AG09319 (cell line): Measurements from ENCODE around the gene PCDHGA2.

Source experiments
- DNase-seq: peaks from one replicate; pipeline ENCODE4 v3.0.0-alpha.2; 2010; ENCODE audit warnings: low read depth; ENCODE audit errors: extremely low read depth
- CTCF ChIP-seq: IDR thresholded peaks from 2 replicates; pipeline ENCODE4 v1.5.1; 2011; ENCODE audit warnings: low read depth, mild to moderate bottlenecking, inconsistent platforms, low read length, moderate library complexity

PCDHGA2 gene

DNA sequence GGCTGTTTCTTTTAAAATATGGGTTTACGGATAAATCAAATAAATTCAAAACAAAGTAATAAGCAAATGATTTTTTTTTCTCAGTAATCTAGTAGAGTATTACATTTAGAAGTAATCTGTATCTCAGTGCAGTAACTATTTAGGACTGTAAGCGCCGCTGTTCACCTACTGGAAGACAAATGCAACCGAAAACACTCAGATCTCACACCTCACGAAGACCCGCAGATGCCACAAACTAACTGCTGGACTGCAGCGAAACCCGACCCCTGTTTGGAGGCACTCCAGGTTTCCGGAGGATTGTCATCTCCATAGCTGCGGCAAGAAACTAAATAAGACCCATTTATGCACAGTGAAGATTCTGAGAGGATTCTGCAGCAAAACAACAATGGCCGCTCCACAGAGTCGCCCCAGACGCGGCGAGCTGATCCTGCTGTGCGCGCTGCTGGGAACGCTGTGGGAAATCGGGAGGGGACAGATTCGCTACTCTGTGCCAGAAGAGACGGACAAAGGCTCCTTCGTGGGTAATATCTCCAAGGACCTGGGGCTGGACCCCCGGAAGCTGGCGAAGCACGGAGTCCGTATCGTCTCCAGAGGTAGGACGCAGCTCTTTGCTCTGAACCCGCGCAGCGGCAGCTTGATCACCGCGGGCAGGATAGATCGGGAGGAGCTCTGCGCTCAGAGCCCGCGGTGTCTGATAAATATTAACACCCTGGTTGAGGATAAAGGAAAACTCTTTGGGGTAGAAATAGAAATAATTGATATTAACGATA is 54.1 kb downstream of the PCDHGA2 start, which contains the start of gene PCDHGA8:
TSS of gene PCDHGA8 (plus strand) at position 205 of the 770 bp plus-strand sequence. CDS start at position 386, 181 bp downstream.
- TF ChIP-seq CTCF = peak; percentile 3
- no peak for DNase-seq
